Measurements from ENCODE around the gene PCDHGA5.

GRCh38 chr5:141360685-141361084 is 3.3 kb upstream of the PCDHGA5 start:
- TF ChIP-seq CTCF (IDR thresholded peaks at IDR 0.05) (no peak), POLR2A (IDR thresholded peaks at IDR 0.05) (no peak)

All from testis (tissue), 2 donors.